Activated naive CD8-positive, alpha-beta T cell treated with anti-CD3 and anti-CD28 coated beads, Interleukin-2, amount 50 U/mL, for 24 hours (primary cell): ENCODE results near the gene CFB.

Experiments
- ATAC-seq: fragments of 150-1000 bp; cut with Tn5 transposase; one replicate; pipeline ENCODE4 v1.10.0; 2021
- DNase-seq: peaks from one replicate; pipeline ENCODE4 v3.0.0; 2021
- H3K27ac Mint-ChIP-seq: one replicate; pipeline ENCODE4 v1.8.0; 2021; ENCODE audit warnings: mild to moderate bottlenecking, mixed read lengths
- H3K27me3 Mint-ChIP-seq: one replicate; pipeline ENCODE4 v1.8.0; 2021; ENCODE audit warnings: mixed read lengths
- H3K36me3 Mint-ChIP-seq: one replicate; pipeline ENCODE4 v1.8.0; 2021; ENCODE audit warnings: low read depth, mixed read lengths
- H3K4me1 Mint-ChIP-seq: one replicate; pipeline ENCODE4 v1.8.0; 2021; ENCODE audit warnings: mixed read lengths
- H3K4me3 Mint-ChIP-seq: one replicate; pipeline ENCODE4 v1.8.0; 2021; ENCODE audit warnings: mild to moderate bottlenecking, moderate library complexity, mixed read lengths
- H3K9me3 Mint-ChIP-seq: one replicate; pipeline ENCODE4 v1.8.0; 2021; ENCODE audit warnings: mixed read lengths

Gene CFB

DNA sequence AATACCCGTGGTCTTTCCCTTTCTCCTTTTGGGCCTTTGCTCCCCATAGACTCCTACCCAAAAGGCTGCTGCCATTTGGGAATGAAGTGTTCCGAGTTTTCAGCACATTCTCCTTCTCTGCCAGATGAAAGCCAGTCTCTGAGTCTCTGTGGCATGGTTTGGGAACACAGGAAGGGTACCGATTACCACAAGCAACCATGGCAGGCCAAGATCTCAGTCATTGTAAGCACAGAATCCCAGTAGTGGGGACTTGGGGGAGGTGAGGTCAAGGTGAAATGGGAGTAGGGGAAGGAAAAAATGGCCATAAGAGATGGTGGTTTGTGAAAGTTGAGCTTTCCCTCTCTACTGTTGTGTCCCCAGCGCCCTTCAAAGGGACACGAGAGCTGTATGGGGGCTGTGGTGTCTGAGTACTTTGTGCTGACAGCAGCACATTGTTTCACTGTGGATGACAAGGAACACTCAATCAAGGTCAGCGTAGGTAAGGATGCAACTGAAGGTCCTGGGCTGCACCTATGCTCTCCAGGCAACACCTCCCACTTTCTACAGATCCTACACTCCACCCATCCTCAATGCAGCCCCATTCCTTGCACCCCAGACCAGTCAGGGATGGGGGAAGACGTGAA is 4.1 kb downstream of the CFB start:
- Mint-ChIP-seq H3K27me3 (peaks cover 2% of the 10 kb centered on the region), H3K4me1 (peaks cover 7% of the 10 kb centered on the region), H3K27ac (no peak overlapping the region), H3K36me3 (peaks cover 20% of the 10 kb centered on the region), H3K4me3 (no peak overlapping the region), H3K9me3 (no peaks in the 10 kb centered on the region)
- ATAC-seq (no peak), DNase-seq (no peak)

DNA sequence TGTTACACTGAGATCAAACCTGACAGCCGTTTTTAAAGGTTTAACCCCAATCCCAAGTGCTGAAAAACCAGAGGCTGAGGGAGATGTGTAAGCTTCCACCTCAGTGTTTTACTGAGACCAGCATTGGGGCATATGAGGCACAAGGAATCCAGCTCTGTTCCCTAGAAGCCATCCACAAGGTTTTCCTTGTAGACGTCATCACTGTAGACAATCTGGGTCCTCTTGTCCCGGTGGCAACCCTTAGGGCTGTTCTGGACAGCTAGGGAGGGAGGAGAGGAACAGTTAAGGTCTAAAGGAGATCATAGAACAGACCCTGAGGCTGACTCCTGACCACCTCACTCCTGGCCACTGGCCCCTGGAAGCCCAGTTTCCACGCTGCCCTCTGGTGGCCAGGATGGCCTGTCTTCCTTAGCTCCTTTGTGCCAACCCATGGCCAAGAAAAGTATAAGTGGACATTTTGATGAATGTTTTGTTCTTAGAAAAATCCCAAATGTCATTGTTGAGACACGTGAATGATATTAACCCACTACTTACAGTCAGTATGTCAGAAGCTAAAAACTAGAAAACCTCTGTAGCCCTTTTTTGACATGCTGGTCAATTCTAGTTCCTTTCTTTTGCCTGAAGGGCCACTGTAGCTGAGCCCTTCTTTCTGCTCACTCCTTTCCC is 6.4 kb downstream of the CFB start:
- Mint-ChIP-seq H3K27me3 (no peaks in the 10 kb centered on the region), H3K27ac (no peak overlapping the region), H3K9me3 (no peaks in the 10 kb centered on the region), H3K36me3 (peaks cover 30% of the 10 kb centered on the region), H3K4me1 (peaks cover 1% of the 10 kb centered on the region), H3K4me3 (no peak overlapping the region)
- DNase-seq = peak; percentile 56
- ATAC-seq = peak; percentile 42

GRCh38 chr6:31952890-31953289 is 7.0 kb downstream of the CFB start:
- peaks cover 30% of the 10 kb centered on the region for H3K36me3 Mint-ChIP-seq
- ATAC-seq = no peak
- peaks cover 7% of the 10 kb centered on the region for H3K4me1 Mint-ChIP-seq
- no peaks in the 10 kb centered on the region for H3K9me3 Mint-ChIP-seq
- DNase-seq = no peak
- H3K27me3 Mint-ChIP-seq = no peaks in the 10 kb centered on the region
- no peak overlapping the region for H3K27ac Mint-ChIP-seq
- H3K4me3 Mint-ChIP-seq = no peak overlapping the region

DNA sequence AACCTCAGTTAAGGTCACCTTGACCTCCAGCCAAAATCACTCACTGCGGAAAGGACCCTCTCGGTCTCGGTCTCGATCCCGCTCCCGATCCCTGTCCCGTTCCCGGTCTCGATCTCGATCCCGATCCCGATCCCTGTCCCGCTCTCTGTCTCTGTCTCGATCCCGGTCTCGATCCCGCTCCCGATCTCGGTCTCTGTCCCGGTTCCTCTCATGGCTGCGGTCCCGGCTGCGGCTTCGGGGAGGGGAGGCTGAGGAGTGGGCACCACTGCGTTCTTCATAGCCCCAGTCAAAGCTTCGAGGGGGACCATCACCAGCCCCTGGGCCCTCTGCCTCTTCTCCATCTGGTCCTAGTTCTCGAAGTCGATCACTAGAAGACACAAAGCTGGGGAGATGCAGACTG is 8.6 kb downstream of the CFB start:
- DNase-seq = no peak
- Mint-ChIP-seq H3K36me3 (peaks cover 32% of the 10 kb centered on the region), H3K9me3 (no peaks in the 10 kb centered on the region)

DNA sequence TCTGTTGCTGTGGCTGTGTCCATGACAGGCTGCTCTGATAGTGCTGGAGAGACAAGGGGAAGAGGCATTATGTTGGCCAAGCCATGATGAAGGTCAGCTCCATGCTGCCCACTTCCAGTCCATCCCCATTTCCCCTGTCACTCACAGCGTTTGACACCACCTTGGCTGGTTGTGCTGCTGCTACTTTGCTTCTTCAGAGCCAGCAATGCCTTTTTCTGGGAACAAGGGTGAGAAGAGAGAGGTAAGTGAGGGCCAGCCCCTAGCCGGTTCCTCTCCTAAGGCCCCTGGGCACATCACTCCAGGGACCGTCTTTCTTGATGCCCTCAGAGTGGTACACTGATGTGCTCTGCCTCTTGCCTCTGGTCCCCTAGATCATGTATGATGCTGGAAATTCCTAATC is 10.9 kb downstream of the CFB start:
- Mint-ChIP-seq H3K4me3 (peak overlapping the region; percentile 98), H3K27me3 (no peaks in the 10 kb centered on the region), H3K27ac (no peak overlapping the region), H3K36me3 (peaks cover 43% of the 10 kb centered on the region), H3K4me1 (peaks cover 32% of the 10 kb centered on the region), H3K9me3 (no peaks in the 10 kb centered on the region)
- ATAC-seq (no peak), DNase-seq (no peak)

More for the DNA sequence above, 8.6 kb downstream of the CFB start:
- no peak for ATAC-seq
- Mint-ChIP-seq H3K27ac (no peak overlapping the region), H3K27me3 (no peaks in the 10 kb centered on the region), H3K4me3 (no peak overlapping the region), H3K4me1 (peaks cover 19% of the 10 kb centered on the region)

DNA sequence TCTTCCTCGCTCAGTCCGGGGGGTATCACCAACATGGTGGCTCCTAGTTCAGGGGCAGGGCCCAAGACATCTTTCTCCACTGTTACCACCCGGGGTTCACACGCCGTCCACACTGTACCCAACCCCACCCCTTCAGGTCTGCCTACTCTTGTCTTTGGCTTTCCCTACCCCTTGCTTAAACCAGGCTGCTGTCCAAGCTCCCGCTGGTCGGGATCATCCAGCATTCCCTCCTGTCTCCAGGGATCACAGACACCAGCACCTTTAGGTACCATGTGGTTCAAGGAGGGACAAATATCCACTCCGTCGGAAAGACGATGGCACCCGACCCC is 12.5 kb downstream of the CFB start:
- Mint-ChIP-seq H3K27ac (peak overlapping the region; percentile 93), H3K27me3 (no peaks in the 10 kb centered on the region), H3K36me3 (peaks cover 53% of the 10 kb centered on the region), H3K9me3 (no peaks in the 10 kb centered on the region), H3K4me1 (peaks cover 34% of the 10 kb centered on the region), H3K4me3 (peak overlapping the region; percentile 98)
- ATAC-seq (no peak), DNase-seq (no peak)

GRCh38 chr6:31958741-31959739 is 13.1 kb downstream of the CFB start, which contains the start of the genes NELFE and SKIC2:
TSS of gene NELFE (minus strand) at chr6:31958971. CDS start at chr6:31958446, 525 bp downstream.
TSS of gene SKIC2 (plus strand) at chr6:31959175. CDS start at chr6:31959193, 18 bp downstream.
- H3K9me3 Mint-ChIP-seq = no peaks in the 10 kb centered on the region
- H3K4me1 Mint-ChIP-seq = peaks cover 34% of the 10 kb centered on the region
- H3K36me3 Mint-ChIP-seq = peaks cover 51% of the 10 kb centered on the region
- DNase-seq (peak; percentile 98), ATAC-seq (peak; percentile 100)
- H3K27me3 Mint-ChIP-seq = no peaks in the 10 kb centered on the region
- peak within 1 kb of the TSS; percentile 98 for H3K4me3 Mint-ChIP-seq
- H3K27ac Mint-ChIP-seq = peak within 1 kb of the TSS; percentile 93

DNA sequence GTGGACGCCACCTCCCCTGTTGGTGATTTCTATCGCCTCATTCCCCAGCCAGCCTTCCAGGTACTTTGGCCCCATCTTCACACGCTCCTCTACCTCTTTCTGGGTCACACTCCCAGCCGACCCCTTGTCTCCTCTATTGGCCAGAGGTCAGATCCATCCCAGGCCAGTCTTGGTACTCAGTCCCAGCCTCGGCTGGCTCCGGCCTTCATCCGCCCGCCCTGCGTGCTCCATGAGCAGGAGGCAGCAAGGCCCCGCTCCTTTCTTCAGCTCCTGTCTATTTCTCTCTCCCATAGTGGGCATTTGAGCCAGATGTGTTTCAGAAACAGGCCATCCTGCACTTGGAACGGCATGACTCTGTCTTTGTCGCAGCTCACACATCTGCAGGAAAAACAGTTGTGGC is 15.7 kb downstream of the CFB start:
- Mint-ChIP-seq H3K4me3 (no peak overlapping the region), H3K4me1 (peaks cover 34% of the 10 kb centered on the region), H3K36me3 (peaks cover 40% of the 10 kb centered on the region), H3K27ac (no peak overlapping the region), H3K27me3 (no peaks in the 10 kb centered on the region), H3K9me3 (no peaks in the 10 kb centered on the region)
- no peak for ATAC-seq
- DNase-seq = no peak

DNA sequence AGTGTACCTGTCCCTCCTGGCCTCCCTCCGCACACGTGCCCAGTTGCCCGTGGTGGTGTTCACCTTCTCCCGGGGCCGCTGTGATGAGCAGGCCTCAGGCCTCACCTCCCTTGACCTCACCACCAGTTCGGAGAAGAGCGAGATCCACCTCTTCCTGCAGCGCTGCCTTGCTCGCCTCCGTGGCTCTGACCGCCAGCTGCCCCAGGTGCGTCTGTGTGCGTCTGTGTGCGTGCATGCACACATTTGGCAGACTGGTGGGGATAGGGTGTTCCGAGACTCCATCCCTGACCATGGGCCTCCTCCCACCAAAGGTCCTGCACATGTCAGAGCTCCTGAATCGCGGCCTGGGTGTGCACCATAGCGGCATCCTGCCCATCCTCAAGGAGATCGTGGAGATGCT is 18.0 kb downstream of the CFB start:
- H3K9me3 Mint-ChIP-seq = no peaks in the 10 kb centered on the region
- H3K36me3 Mint-ChIP-seq = peaks cover 42% of the 10 kb centered on the region
- H3K27ac Mint-ChIP-seq = no peak overlapping the region

GRCh38 chr6:31965700-31966099 is 19.8 kb downstream of the CFB start:
- Mint-ChIP-seq H3K36me3 (peaks cover 50% of the 10 kb centered on the region), H3K27me3 (no peaks in the 10 kb centered on the region), H3K9me3 (no peaks in the 10 kb centered on the region), H3K4me1 (peaks cover 19% of the 10 kb centered on the region), H3K4me3 (no peak overlapping the region), H3K27ac (no peak overlapping the region)
- DNase-seq (no peak), ATAC-seq (no peak)

More for the DNA sequence above, 18.0 kb downstream of the CFB start:
- Mint-ChIP-seq H3K4me1 (peaks cover 21% of the 10 kb centered on the region), H3K27me3 (no peaks in the 10 kb centered on the region), H3K4me3 (no peak overlapping the region)
- ATAC-seq (no peak), DNase-seq (no peak)

GRCh38 chr6:31966506-31966905 is 20.6 kb downstream of the CFB start:
- no peak for DNase-seq
- no peak for ATAC-seq
- Mint-ChIP-seq H3K27me3 (no peaks in the 10 kb centered on the region), H3K36me3 (peaks cover 44% of the 10 kb centered on the region), H3K9me3 (no peaks in the 10 kb centered on the region), H3K4me1 (peaks cover 21% of the 10 kb centered on the region), H3K4me3 (no peak overlapping the region), H3K27ac (no peak overlapping the region)

DNA sequence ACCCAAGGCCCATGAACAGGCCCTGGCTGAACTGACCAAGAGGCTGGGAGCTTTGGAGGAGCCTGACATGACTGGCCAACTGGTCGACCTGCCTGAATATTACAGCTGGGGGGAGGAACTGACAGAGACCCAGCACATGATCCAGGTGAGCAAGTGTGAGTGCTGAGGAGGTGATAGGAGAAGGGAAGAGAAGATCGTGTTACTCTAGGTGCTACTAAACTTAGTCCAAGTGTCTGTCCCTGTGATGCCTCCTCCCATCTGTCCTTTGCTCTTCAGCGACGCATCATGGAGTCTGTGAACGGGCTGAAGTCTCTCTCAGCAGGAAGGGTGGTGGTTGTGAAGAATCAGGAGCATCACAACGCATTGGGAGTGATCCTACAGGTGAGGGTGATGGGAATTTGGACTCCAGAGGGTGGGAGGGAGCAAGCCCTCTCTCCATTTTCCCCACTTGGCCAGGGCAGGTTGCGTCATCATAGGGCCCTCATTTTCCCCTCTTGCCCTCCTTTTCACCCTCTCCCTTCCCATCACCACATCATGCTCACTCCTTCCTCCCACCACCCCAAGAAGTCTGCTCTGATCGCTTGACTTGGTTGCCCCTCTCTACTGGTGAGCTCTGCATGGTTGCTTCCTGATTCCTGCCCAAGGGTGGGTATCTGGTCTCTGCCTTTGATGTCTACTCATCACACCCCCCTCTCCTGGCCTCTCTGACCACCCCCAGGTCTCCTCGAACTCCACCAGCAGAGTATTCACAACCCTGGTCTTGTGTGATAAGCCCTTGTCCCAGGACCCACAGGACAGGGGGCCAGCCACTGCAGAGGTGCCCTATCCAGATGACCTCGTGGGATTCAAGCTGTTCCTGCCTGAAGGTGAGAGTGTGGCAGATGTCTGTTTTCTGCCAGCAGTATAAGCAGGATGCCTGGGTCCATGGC is 21.4 kb downstream of the CFB start:
- no peak overlapping the region for H3K27ac Mint-ChIP-seq

DNA sequence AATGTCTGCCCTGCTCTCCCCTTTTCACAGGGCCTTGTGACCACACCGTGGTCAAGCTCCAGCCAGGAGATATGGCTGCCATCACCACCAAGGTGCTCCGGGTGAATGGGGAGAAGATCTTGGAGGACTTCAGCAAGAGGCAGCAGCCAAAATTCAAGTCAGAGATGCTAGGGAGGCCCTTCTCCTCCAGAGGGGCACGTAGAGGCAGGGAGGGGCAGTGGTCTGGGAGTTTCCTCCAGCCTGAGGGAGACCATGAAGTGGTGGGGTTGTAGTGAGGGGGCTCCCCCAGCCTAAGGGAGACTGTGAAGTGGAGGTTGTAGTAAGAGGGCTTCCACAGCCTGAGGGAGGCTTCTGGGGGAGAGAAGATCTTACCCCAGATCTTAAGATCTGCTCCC is 22.0 kb downstream of the CFB start:
- H3K9me3 Mint-ChIP-seq = no peaks in the 10 kb centered on the region
- H3K4me1 Mint-ChIP-seq = peaks cover 29% of the 10 kb centered on the region
- no peak overlapping the region for H3K27ac Mint-ChIP-seq
- peaks cover 4% of the 10 kb centered on the region for H3K27me3 Mint-ChIP-seq
- ATAC-seq (no peak), DNase-seq (no peak)
- H3K36me3 Mint-ChIP-seq = peaks cover 36% of the 10 kb centered on the region
- no peak overlapping the region for H3K4me3 Mint-ChIP-seq

More for the DNA sequence above, 21.4 kb downstream of the CFB start:
- Mint-ChIP-seq H3K4me1 (peaks cover 24% of the 10 kb centered on the region), H3K27me3 (peaks cover 4% of the 10 kb centered on the region), H3K36me3 (peaks cover 40% of the 10 kb centered on the region), H3K9me3 (no peaks in the 10 kb centered on the region), H3K4me3 (no peak overlapping the region)
- ATAC-seq (no peak), DNase-seq (no peak)

GRCh38 chr6:31968326-31968725 is 22.4 kb downstream of the CFB start:
- Mint-ChIP-seq H3K27ac (no peak overlapping the region), H3K36me3 (peaks cover 33% of the 10 kb centered on the region), H3K4me3 (no peak overlapping the region)

More at GRCh38 chr6:31968326-31968725, 22.4 kb downstream of the CFB start:
- DNase-seq (no peak), ATAC-seq (no peak)
- Mint-ChIP-seq H3K9me3 (no peaks in the 10 kb centered on the region), H3K27me3 (peaks cover 4% of the 10 kb centered on the region), H3K4me1 (peaks cover 33% of the 10 kb centered on the region)
